ENCODE measurements around the gene PLIN5. TPM values are rescaled to one million over a fixed set of nuclear protein-coding genes. Genes with fewer than 3 reads are reported as not detected.

The PLIN5 gene
- polyA plus RNA-seq, 3 donors, result 0.28 to 3.0 (median 0.58) TPM

GRCh38 chr19:4499318-4499717 lies 35.7 kb downstream of the PLIN5 start:
- Histone ChIP-seq H3K4me3 (replicated peaks in 1 of 3; ENCODE audit: low read depth in 2 of 3, low read length in 3 of 3) (no peak overlapping the region), H3K27me3 (ENCODE audit: control insufficient read depth in 2 of 2, insufficient read depth in 2 of 2, low read length in 2 of 2) (no peaks in the 10 kb centered on the region), H3K9me3 (replicated peaks in 1 of 2; ENCODE audit: control insufficient read depth in 1 of 2, insufficient read depth in 1 of 2, low read length in 2 of 2) (no peaks in the 10 kb centered on the region), H4K20me1 (ENCODE audit: insufficient read depth, low read length) (no peaks in the 10 kb centered on the region), H3K4me1 (ENCODE audit: control insufficient read depth in 1 of 2, insufficient read depth in 2 of 2, low read length in 2 of 2) (no peaks in the 10 kb centered on the region), H3K36me3 (replicated peaks in 1 of 2; ENCODE audit: control insufficient read depth in 1 of 2, insufficient read depth in 2 of 2, low read length in 2 of 2) (peaks cover 66 to 77% of the 10 kb centered on the region in 2 donors), H3K27ac (ENCODE audit: low read depth in 1 of 2, low read length in 2 of 2) (no peak overlapping the region), H3K79me2 (ENCODE audit: insufficient read depth, low read length) (no peaks in the 10 kb centered on the region), H2AFZ (ENCODE audit: insufficient read depth, low read depth, low read length, poor library complexity, severe bottlenecking) (no peak overlapping the region), H3K9ac (ENCODE audit: insufficient read depth, low read length, poor library complexity, severe bottlenecking) (no peak overlapping the region), H3K4me2 (replicated peaks; ENCODE audit: extremely low read depth, low read length, poor library complexity, severe bottlenecking) (no peak overlapping the region)
- intact Hi-C loops (cut with micrococcal nuclease), result no loop called here
- no peak for TF ChIP-seq CTCF (IDR thresholded peaks at IDR 0.05)
- Mint-ChIP-seq H3K27me3 (ENCODE audit: low read depth in 3 of 3) (no peaks in the 10 kb centered on the region), H3K36me3 (peaks cover 32 to 50% of the 10 kb centered on the region in 2 donors), H3K4me1 (no peaks in the 10 kb centered on the region), H3K9me3 (no peaks in the 10 kb centered on the region), H3K27ac (no peak overlapping the region), H3K4me3 (no peak overlapping the region)
- no peak for DNase-seq
- 97% methylated on average over 21 of the region's 23 CpGs for WGBS (ENCODE audit: insufficient coverage)

- no peaks in the 10 kb centered on the region for H4K20me1 ChIP-seq (ENCODE audit: insufficient read depth, low read length)
- H3K4me1 ChIP-seq (ENCODE audit: control insufficient read depth in 1 of 2, insufficient read depth in 2 of 2, low read length in 2 of 2), result no peaks in the 10 kb centered on the region
- no peak overlapping the region for H3K9ac ChIP-seq (ENCODE audit: insufficient read depth, low read length, poor library complexity, severe bottlenecking)
- 100% methylated on average over 8 of the region's 12 CpGs for WGBS (ENCODE audit: insufficient coverage)
- Mint-ChIP-seq H3K36me3 (peaks cover 32 to 53% of the 10 kb centered on the region in 2 donors), H3K27me3 (ENCODE audit: low read depth in 3 of 3) (no peaks in the 10 kb centered on the region), H3K9me3 (no peaks in the 10 kb centered on the region), H3K27ac (peak overlapping the region in 1 of 7 donors; percentile 68), H3K4me1 (no peaks in the 10 kb centered on the region), H3K4me3 (no peak overlapping the region)
- no peak overlapping the region for H3K4me2 ChIP-seq (replicated peaks; ENCODE audit: extremely low read depth, low read length, poor library complexity, severe bottlenecking)
- H3K36me3 ChIP-seq (replicated peaks in 1 of 2; ENCODE audit: control insufficient read depth in 1 of 2, insufficient read depth in 2 of 2, low read length in 2 of 2), result peaks cover 71 to 84% of the 10 kb centered on the region in 2 donors
- H3K27ac ChIP-seq (ENCODE audit: low read depth in 1 of 2, low read length in 2 of 2), result no peak overlapping the region
- no peak overlapping the region for H2AFZ ChIP-seq (ENCODE audit: insufficient read depth, low read depth, low read length, poor library complexity, severe bottlenecking)
- H3K79me2 ChIP-seq (ENCODE audit: insufficient read depth, low read length), result no peaks in the 10 kb centered on the region
- TF ChIP-seq CTCF (IDR thresholded peaks at IDR 0.05), result no peak
- DNase-seq, result no peak
- intact Hi-C loops (cut with micrococcal nuclease), result no loop called here
- H3K9me3 ChIP-seq (replicated peaks in 1 of 2; ENCODE audit: control insufficient read depth in 1 of 2, insufficient read depth in 1 of 2, low read length in 2 of 2), result no peaks in the 10 kb centered on the region
- no peaks in the 10 kb centered on the region for H3K27me3 ChIP-seq (ENCODE audit: control insufficient read depth in 2 of 2, insufficient read depth in 2 of 2, low read length in 2 of 2)
- H3K4me3 ChIP-seq (replicated peaks in 1 of 3; ENCODE audit: low read depth in 2 of 3, low read length in 3 of 3), result no peak overlapping the region
Measured at GRCh38 chr19:4498694-4499093, 36.3 kb downstream of the PLIN5 start.

All from CD14-positive monocyte (primary cell).